Measurements from ENCODE around the gene CRP.

Gene CRP

DNA sequence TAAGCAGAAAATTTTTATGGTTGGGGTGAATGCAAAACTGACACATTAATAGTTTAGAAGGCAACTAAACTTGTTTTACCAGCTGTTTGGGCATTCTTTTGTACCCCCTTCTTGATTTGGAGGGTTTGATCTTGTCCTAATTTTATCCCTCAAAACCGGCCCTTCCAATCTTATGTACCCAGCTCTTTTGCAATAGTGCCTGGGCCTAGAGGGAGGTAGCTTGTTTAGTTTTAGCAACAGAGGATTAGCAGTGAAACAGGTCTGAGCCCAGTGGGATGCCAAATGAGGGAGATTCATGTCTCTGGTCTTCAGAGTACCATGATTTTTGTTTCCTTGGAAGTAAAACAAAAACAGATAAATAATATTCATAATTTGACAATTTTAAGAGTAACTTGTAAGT is 45.1 kb downstream of the CRP start:
- TF ChIP-seq CTCF (IDR thresholded peaks at IDR 0.05; ENCODE audit: low read depth, low read length): no peak
- no peak overlapping the region for H3K4me3 ChIP-seq (ENCODE audit: low read depth, low read length)

GRCh38 chr1:159668739-159669138 is 45.6 kb downstream of the CRP start:
- TF ChIP-seq CTCF (IDR thresholded peaks at IDR 0.05; ENCODE audit: low read depth, low read length): no peak
- no peak overlapping the region for H3K4me3 ChIP-seq (ENCODE audit: low read depth, low read length)

DNA sequence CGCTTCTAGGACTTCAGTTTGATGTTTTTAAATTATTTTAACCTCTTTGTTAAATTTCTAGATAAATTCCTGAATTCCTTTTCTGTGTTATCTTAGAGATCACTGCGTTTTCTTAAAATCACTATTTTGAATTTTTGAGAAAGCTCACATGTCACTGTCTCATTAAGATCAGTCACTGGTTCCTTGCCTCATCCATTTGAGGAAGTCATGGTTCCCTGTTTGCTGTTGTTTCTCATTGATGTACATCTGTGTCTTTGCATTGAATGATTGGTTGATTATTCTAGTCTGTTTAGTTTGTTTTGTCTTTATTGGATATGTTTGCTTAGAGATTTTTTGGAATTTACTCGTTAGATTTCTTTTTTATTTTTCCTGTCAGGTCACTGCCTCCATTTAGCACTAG is 50.1 kb downstream of the CRP start:
- H3K4me3 ChIP-seq (ENCODE audit: low read depth, low read length): no peak overlapping the region
- no peak for TF ChIP-seq CTCF (IDR thresholded peaks at IDR 0.05; ENCODE audit: low read depth, low read length)

DNA sequence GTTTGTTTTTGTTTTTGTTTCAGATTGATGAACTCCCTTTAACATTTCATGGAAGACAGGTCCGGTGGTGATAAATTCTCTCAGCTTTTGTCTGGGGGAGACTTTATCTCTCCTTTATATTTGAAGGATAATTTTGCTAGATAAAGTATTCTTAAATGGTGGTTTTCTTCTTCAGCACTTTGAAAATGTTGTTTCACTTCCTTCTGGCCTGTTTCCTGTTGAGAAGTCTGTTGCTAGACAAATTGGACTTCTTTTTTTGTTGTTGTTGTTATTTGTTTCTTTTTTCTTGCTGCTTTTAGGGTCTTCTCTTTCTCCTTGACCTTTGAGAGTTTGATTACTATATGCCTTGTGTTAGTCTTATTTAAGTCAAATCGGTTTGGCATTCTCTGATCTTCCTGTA is 50.8 kb downstream of the CRP start:
- H3K4me3 ChIP-seq (ENCODE audit: low read depth, low read length): no peak overlapping the region
- TF ChIP-seq CTCF (IDR thresholded peaks at IDR 0.05; ENCODE audit: low read depth, low read length): no peak
